Measurements from ENCODE around the gene DCHS2. TPM values are rescaled to one million over a fixed set of nuclear protein-coding genes. Genes with fewer than 3 reads are reported as not detected.

DCHS2 gene
- total and polyA plus RNA-seq, 10 of the 15 experiments (the other 5 are each of a cell fraction or from before 2014, with no cell fraction given) = 0.01 to 0.31 (median 0.06) TPM; not detected in 3

DNA sequence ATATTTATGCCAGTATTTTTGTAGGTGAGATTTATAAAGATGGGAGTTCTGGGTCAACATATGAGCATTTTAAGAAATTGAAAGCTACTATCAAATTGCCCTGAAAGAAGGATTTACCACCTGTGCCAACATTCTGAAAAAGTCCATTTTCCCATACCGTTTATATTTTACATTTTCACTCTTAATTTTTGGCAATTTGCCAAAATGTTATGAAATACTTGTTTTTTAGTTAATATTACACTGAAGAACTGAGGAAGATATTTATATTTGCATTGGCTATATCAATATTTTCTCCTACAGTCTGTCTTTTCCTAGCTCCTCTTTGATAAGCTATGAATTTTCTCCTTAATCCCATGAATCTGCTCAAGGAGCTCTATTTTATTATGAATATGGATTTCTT, 52.4 kb downstream of the DCHS2 start:
- H3K9ac ChIP-seq (ENCODE audit: control insufficient read depth, insufficient read depth, low read length) = no peak overlapping the region
- ATAC-seq = no peak
- in situ Hi-C loops (cut with MboI) = no loop called here
- H3K4me1 ChIP-seq (ENCODE audit: control insufficient read depth, insufficient read depth, low read length) = no peaks in the 10 kb centered on the region
- POLR2A ChIA-PET = no interaction called here
- RAD21 ChIA-PET (ENCODE audit: unreplicated experiment) = no interaction called here
- no peaks in the 10 kb centered on the region for H3K9me3 ChIP-seq (replicated peaks; ENCODE audit: control insufficient read depth, insufficient read depth, low read length)
- no peak overlapping the region for H3K4me2 ChIP-seq (ENCODE audit: control insufficient read depth, insufficient read depth)
- H3K27me3 ChIP-seq (replicated peaks in 1 of 2; ENCODE audit: control insufficient read depth in 2 of 2, insufficient read depth in 2 of 2, low read length in 1 of 2) = peaks cover 0 to 2% of the 10 kb centered on the region in 2 experiments; a peak in 1 of 4 replicates
- H3K4me3 ChIP-seq = no peak overlapping the region
- CTCF ChIA-PET = interaction anchor here (1.2 kb wide), 1 partner anchor 67 kb away, joined by 4 read pairs; no protein-coding TSS in a partner anchor
- FAIRE-seq = no peak
- H3K36me3 ChIP-seq (ENCODE audit: control insufficient read depth in 2 of 2, insufficient read depth in 2 of 2, low read length in 1 of 2) = no peaks in the 10 kb centered on the region
- no peaks in the 10 kb centered on the region for H4K20me1 ChIP-seq (ENCODE audit: control insufficient read depth, insufficient read depth)
- SMC1A ChIA-PET (ENCODE audit: uncharacterized antibody, unreplicated experiment) = interaction anchor here (0.8 to 1.4 kb wide), 4 partner anchors 9 to 21 kb away, joined by 3 to 5 read pairs (median 4); no protein-coding TSS in a partner anchor
- no TSS peak for BruUV-seq (replicated peaks)
- 5% methylated on average over 1 of the region's 1 CpG for WGBS (ENCODE audit: insufficient coverage, insufficient replicate concordance, low lambda C conversion rate, missing lambda C conversion rate)
- DNase-seq (ENCODE audit: low read depth, low spot score) = no peak
- no peak for TF ChIP-seq ELK1 (IDR thresholded peaks at IDR 0.05; ENCODE audit: low read depth, low read length)
- H3K27ac ChIP-seq (ENCODE audit: control insufficient read depth, insufficient read depth) = no peak overlapping the region
- intact Hi-C loops (cut with micrococcal nuclease; ENCODE audit: unreplicated experiment) = no loop called here
- no peaks in the 10 kb centered on the region for H3K79me2 ChIP-seq (ENCODE audit: control insufficient read depth, insufficient read depth, low read length)
- no peak overlapping the region for H2AFZ ChIP-seq (ENCODE audit: control insufficient read depth, low read depth, low read length)

DNA sequence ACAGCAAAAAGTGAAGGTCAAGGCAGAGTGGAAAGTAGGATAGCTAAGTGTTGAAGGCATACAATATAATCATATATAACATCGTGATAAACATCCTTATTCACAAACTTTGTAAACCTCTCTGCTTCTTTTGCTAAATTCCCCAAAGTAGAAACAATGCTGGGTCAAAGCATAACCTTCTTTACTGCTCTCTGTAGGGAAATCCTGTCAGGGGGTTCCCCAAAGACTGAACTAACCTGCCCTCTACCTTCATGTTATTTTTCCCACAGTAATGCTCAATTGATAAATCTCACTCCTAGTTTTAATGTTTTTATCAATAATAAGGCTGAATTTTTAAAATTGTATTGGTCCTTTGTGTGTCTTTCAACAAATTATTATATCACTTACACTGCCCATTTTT, 55.7 kb downstream of the DCHS2 start:
- no peaks in the 10 kb centered on the region for H3K9me3 ChIP-seq (replicated peaks; ENCODE audit: control insufficient read depth, insufficient read depth, low read length)
- no peaks in the 10 kb centered on the region for H3K79me2 ChIP-seq (ENCODE audit: control insufficient read depth, insufficient read depth, low read length)
- FAIRE-seq = no peak
- ChIA-PET SMC1A (ENCODE audit: uncharacterized antibody, unreplicated experiment) (interaction anchor here (0.8 to 0.9 kb wide), 3 partner anchors 19 to 63 kb away, joined by 3 read pairs; no protein-coding TSS in a partner anchor), POLR2A (no interaction called here), CTCF (interaction anchor here (0.9 to 1.5 kb wide), 4 partner anchors 10 to 31 kb away, joined by 3 read pairs; no protein-coding TSS in a partner anchor), RAD21 (ENCODE audit: unreplicated experiment) (interaction anchor here (0.5 to 1.2 kb wide), 2 partner anchors 19 to 988 kb away, joined by 3 to 6 read pairs; no protein-coding TSS in a partner anchor)
- no peak overlapping the region for H3K9ac ChIP-seq (ENCODE audit: control insufficient read depth, insufficient read depth, low read length)
- peaks cover 0 to 2% of the 10 kb centered on the region in 2 experiments; a peak in 1 of 4 replicates for H3K27me3 ChIP-seq (replicated peaks in 1 of 2; ENCODE audit: control insufficient read depth in 2 of 2, insufficient read depth in 2 of 2, low read length in 1 of 2)
- H3K4me2 ChIP-seq (ENCODE audit: control insufficient read depth, insufficient read depth) = no peak overlapping the region
- no peaks in the 10 kb centered on the region for H3K4me1 ChIP-seq (ENCODE audit: control insufficient read depth, insufficient read depth, low read length)
- DNase-seq (ENCODE audit: low read depth, low spot score) = no peak
- in situ Hi-C loops (cut with MboI) (no loop called here), intact Hi-C loops (cut with micrococcal nuclease; ENCODE audit: unreplicated experiment) (no loop called here)
- TF ChIP-seq BCL11A (IDR thresholded peaks at IDR 0.05; ENCODE audit: low read depth, low read length) = no peak
- no peak for TF ChIP-seq KLF5 (IDR thresholded peaks at IDR 0.05; ENCODE audit: partially characterized antibody)
- TF ChIP-seq BCL3 (IDR thresholded peaks at IDR 0.05; ENCODE audit: borderline replicate concordance, insufficient read depth, low read depth, low read length, poor library complexity, severe bottlenecking) = no peak
- no peak for TF ChIP-seq MTA2 (IDR thresholded peaks at IDR 0.05; ENCODE audit: low read depth)
- TF ChIP-seq RFX5 (IDR thresholded peaks at IDR 0.05; ENCODE audit: low read depth, low read length) = no peak
- no peak for TF ChIP-seq HDAC6 (IDR thresholded peaks at IDR 0.05; ENCODE audit: unreplicated experiment)
- TF ChIP-seq LARP7 (IDR thresholded peaks at IDR 0.05) = no peak
- no peak for TF ChIP-seq MAX (IDR thresholded peaks at IDR 0.05; ENCODE audit: low read depth, low read length)
- no peak for TF ChIP-seq ESRRA (IDR thresholded peaks at IDR 0.05; ENCODE audit: low read length)
- TF ChIP-seq ZBTB33 (IDR thresholded peaks at IDR 0.05) = no peak
- TF ChIP-seq CBX3 (IDR thresholded peaks at IDR 0.05; ENCODE audit: borderline replicate concordance, low read depth) = no peak
- 0% methylated on average over 1 of the region's 1 CpG for WGBS (ENCODE audit: insufficient coverage, insufficient replicate concordance, low lambda C conversion rate, missing lambda C conversion rate)
- H3K36me3 ChIP-seq (ENCODE audit: control insufficient read depth in 2 of 2, insufficient read depth in 2 of 2, low read length in 1 of 2) = no peaks in the 10 kb centered on the region
- H3K4me3 ChIP-seq = no peak overlapping the region
- no peak overlapping the region for H3K27ac ChIP-seq (ENCODE audit: control insufficient read depth, insufficient read depth)
- no peak overlapping the region for H2AFZ ChIP-seq (ENCODE audit: control insufficient read depth, low read depth, low read length)
- BruUV-seq (replicated peaks) = no TSS peak
- ATAC-seq = peak; percentile 67
- H4K20me1 ChIP-seq (ENCODE audit: control insufficient read depth, insufficient read depth) = no peaks in the 10 kb centered on the region; the same call in 1 of the 2 replicates

Measured in GM12878 (cell line).